GM12864 (cell line): Measurements from ENCODE around the gene BCAS3.

ENCODE experiments used
- DNase-seq: peaks from one replicate; pipeline ENCODE4 v3.0.0-alpha.2; 2011; ENCODE audit warnings: low read depth
- H3K4me3 ChIP-seq: 2 replicates; pipeline ENCODE4 v1.5.1; 2011; ENCODE audit warnings: mild to moderate bottlenecking, low read depth, low read length, control low read depth
- CTCF ChIP-seq: IDR thresholded peaks from 2 replicates; pipeline ENCODE4 v1.5.1; 2011; ENCODE audit warnings: low read depth, mild to moderate bottlenecking, moderate library complexity, low read length, control low read depth, inconsistent platforms; ENCODE audit errors: missing control alignments

BCAS3 gene

GRCh38 chr17:61378658-61379456, 701.2 kb downstream of the BCAS3 start:
- no peak overlapping the region for H3K4me3 ChIP-seq
- TF ChIP-seq CTCF: no peak
- no peak for DNase-seq

DNA sequence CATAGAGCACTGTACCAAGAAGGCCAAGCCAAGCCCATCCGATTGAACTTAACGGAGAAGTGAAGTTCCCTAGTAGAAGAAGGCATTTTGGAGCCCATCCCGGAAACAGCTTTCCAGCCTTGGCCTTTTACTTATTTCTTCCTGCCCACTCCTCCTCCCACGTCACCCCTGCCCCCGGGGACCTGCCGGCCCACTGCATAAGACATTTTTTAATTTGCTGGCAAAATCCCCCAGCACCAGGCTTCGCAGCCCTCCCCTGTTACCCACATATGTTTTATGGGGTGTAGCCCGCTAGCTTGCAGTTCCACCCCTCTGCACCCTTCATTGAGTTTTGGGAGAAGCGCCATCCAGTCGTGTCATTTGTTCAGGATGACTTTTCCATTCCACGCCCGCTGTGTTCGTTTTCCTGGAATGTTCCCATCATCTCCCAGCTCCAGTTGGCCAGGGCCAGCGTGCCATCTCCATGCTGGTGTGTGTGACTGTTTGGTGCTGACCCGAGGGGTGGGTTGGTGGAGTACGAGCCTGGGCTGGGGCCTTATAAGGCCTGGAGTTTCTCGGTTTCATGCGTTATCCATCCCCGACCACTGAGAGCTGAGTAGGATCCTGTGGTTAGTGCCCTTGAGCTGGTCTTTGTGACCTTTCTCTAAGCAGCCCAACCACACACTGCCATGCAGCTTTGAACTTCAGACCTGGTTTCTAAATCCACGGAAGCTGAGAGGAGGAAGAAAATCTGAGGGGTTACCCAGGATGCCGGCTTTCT, 702.0 kb downstream of the BCAS3 start:
- no peak overlapping the region for H3K4me3 ChIP-seq
- TF ChIP-seq CTCF: no peak

DNA sequence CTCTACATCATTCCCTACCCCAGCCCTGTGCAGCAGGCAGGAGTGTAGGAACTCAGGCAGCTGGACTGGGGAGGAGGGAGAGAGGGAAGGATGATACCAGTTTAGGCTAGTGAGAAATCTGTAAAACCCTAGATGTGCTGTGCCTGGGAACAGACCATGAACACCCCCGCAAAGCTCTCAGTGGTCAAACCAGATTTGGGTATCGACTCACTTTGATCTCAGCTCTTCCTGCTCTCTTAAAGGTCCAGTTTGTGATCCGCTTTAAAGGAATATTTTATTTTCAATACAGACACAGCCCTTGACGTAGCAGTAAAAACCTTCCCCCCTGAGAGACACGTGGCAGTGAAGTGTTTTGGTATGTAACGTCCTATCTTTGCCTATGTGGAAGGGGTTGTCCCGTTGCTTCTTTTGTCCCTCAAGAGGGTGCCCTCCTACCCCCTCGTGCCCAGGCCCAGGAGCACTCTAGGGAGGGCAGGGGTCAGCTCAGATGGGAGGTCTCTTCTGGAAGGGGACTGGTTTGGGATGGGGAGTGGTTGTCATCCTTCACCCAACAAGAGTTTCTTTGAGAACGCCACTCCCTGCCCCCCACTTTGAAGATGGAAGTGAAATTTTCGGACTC, 702.7 kb downstream of the BCAS3 start:
- no peak for DNase-seq
- no peak for TF ChIP-seq CTCF
- H3K4me3 ChIP-seq: no peak overlapping the region

More for the DNA sequence above, 702.0 kb downstream of the BCAS3 start:
- DNase-seq: no peak

DNA sequence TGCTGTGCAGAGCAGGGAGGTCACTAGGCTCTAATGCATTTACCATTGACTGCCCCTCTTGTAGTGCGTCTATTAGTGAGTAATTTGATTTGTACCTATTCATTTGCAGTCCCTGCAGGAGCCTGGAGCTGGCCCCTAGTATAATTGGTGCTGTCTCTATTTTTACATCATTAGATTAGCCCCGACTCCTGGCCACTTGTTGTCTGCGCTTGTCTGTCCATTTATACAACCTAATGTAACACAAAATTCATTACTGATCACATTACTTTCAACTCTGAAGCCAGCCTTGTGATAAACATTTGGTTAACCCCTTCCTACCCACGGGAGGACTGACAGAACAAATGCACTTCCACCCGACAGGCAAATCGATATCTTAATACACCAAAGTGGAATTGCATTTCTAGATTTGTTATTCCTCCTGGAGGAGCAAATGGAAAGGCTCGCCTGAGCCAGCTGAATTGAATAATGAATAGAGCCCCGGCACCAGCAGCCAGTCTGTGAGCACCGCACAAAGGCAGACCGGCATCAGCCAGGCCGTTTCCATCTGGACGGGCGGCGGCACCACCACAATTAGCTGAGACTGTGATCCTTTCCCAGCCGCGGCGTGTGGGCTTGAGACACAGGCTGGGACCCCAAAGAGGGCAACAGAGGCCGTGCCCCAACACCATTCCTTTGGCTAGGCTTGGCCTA, 703.3 kb downstream of the BCAS3 start:
- DNase-seq: no peak
- H3K4me3 ChIP-seq: no peak overlapping the region
- TF ChIP-seq CTCF: no peak

GRCh38 chr17:61381537-61381936, 703.9 kb downstream of the BCAS3 start:
- no peak for DNase-seq
- H3K4me3 ChIP-seq: no peak overlapping the region
- TF ChIP-seq CTCF: no peak

DNA sequence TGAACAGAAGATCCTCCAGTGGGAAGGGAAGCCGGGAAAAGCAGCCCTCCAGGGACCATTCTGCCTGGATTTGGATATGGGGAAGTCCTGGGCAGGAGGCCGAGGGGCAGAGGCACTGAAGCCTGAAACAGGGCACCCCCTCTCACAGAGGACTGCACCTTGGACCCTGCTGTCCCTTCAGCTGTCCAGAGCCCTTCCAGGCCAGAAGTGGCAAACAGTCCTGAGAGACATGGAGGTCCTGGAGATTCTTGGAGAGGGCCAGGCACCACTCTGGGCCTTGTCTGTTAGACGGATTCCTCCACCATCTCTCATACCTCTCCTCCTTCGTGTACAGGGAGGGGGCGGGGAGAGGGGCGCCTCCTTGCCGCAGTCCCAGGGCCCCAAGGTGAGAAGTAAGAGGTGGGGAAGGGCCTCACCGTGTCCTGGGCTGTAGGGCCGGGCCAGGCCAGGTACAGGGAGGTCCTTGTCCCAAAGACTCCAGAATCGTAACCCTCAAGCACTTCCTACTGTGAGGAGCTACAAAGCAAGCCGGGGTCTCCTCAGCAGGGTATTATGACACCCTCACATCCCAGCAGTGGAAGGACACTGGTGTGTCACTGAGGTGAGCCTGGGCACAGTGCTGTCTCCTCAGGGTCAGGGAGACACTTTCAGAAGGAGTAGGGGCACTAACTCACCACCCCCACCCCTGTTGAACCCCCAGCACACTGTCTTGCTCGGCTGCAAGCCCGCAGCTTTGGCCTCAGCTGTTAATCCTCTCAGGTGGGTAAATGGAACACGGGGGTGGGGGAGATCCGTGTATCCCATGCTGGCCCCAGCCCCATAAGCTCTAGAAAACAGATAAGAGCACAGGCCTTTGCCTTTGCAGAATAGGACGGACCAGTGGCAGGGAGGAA, 705.4 kb downstream of the BCAS3 start:
- no peak overlapping the region for H3K4me3 ChIP-seq
- no peak for DNase-seq
- no peak for TF ChIP-seq CTCF
